T-helper 1 cell treated with Interleukin-12 subunit alpha and Interleukin-12 subunit beta and Interleukin-4 antibody, amounts not matched to agents 30 μg/mL and 1 μg/mL, for 36 hours (primary cell): ENCODE results near the gene ATP11A.

Source experiments
- H3K27ac Mint-ChIP-seq: one replicate; pipeline ENCODE4 v1.8.0; 2021; ENCODE audit warnings: mild to moderate bottlenecking, mixed read lengths
- H3K27me3 Mint-ChIP-seq: one replicate; pipeline ENCODE4 v1.8.0; 2021; ENCODE audit warnings: low read depth, mixed read lengths
- H3K36me3 Mint-ChIP-seq: one replicate; pipeline ENCODE4 v1.8.0; 2021; ENCODE audit warnings: low read depth, mixed read lengths
- H3K4me1 Mint-ChIP-seq: one replicate; pipeline ENCODE4 v1.8.0; 2021; ENCODE audit warnings: low read depth, mixed read lengths
- H3K4me3 Mint-ChIP-seq: one replicate; pipeline ENCODE4 v1.8.0; 2021; ENCODE audit warnings: mild to moderate bottlenecking, moderate library complexity, mixed read lengths
- H3K9me3 Mint-ChIP-seq: one replicate; pipeline ENCODE4 v1.8.0; 2021; ENCODE audit warnings: mixed read lengths

ATP11A gene

DNA sequence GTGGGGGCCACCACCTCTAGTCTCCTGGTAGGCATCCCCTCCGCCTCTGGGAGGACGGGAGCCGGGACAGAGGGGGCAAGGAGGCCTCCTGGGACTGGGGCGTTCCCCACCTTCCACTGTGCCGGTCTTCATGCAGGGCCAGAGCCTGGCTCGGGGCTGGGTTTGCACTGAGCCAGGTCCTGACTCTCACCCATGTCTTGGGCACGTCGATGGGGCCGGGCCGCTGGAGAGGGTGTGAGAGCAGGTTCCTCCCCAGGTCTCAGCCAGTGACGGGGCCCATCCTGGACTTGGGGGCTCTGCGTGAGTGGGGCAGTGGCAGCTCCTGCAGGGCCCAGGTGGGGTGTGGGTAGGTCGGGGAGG, 26.6 kb downstream of the ATP11A start:
- Mint-ChIP-seq H3K27ac (no peak overlapping the region), H3K4me3 (no peak overlapping the region), H3K4me1 (peaks cover 6% of the 10 kb centered on the region)

GRCh38 chr13:112716841-112717520, 27.1 kb downstream of the ATP11A start:
- Mint-ChIP-seq H3K27me3 (no peaks in the 10 kb centered on the region), H3K36me3 (no peaks in the 10 kb centered on the region), H3K9me3 (no peaks in the 10 kb centered on the region), H3K4me3 (no peak overlapping the region), H3K27ac (no peak overlapping the region), H3K4me1 (peaks cover 6% of the 10 kb centered on the region)

More for the DNA sequence above, 26.6 kb downstream of the ATP11A start:
- no peaks in the 10 kb centered on the region for H3K36me3 Mint-ChIP-seq
- H3K9me3 Mint-ChIP-seq = no peaks in the 10 kb centered on the region
- H3K27me3 Mint-ChIP-seq = no peaks in the 10 kb centered on the region

- no peak overlapping the region for H3K4me3 Mint-ChIP-seq
- peaks cover 8% of the 10 kb centered on the region for H3K4me1 Mint-ChIP-seq
- H3K9me3 Mint-ChIP-seq = no peaks in the 10 kb centered on the region
- no peak overlapping the region for H3K27ac Mint-ChIP-seq
- H3K27me3 Mint-ChIP-seq = no peaks in the 10 kb centered on the region
- H3K36me3 Mint-ChIP-seq = no peaks in the 10 kb centered on the region
These were observed 28.5 kb downstream of the ATP11A start for GRCh38 chr13:112718318-112718717.

- no peaks in the 10 kb centered on the region for H3K27me3 Mint-ChIP-seq
- H3K9me3 Mint-ChIP-seq = no peaks in the 10 kb centered on the region
- no peak overlapping the region for H3K27ac Mint-ChIP-seq
- H3K4me3 Mint-ChIP-seq = no peak overlapping the region
- H3K4me1 Mint-ChIP-seq = peaks cover 8% of the 10 kb centered on the region
- H3K36me3 Mint-ChIP-seq = no peaks in the 10 kb centered on the region
These were observed 29.2 kb downstream of the ATP11A start for GRCh38 chr13:112719016-112719415.

DNA sequence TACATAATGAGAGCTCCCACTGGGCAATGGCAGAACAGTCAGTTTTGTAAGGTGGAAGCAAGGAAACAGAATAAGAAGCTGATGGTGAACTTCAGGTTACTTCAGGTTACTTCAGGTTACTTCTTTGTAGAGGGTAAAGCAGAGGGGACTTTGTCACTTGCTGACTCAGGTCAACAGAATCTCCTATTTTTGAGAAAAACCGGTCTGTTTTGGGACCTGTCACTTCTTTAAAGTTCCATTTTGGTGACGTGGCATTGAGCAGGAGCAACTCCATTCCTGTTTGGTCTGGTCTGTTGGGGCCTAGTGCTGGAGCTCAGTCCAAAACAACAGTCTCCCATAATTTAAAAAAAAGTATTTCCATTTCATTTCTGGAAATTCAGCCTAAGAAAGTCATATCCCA, 29.7 kb downstream of the ATP11A start:
- Mint-ChIP-seq H3K36me3 (no peaks in the 10 kb centered on the region), H3K27ac (no peak overlapping the region)

DNA sequence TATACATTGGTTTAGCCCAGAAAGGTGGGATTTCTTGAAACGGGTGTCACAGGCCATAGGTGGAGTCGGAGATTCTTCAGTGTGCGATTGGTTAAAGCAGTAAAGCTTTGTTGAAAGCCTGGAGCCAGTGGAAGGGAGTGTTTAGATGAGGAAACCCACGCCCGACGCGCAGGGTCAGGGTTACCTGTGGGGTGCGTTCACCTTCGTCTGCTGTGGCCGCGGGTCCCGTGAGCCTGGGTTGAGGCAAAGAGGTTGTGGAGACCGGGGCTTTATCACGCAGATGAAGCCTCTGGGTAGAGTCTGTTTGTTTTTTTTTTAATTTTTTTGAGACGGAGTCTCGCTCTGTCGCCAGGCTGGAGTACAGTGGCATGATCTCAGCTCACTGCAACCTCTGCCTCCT, 30.4 kb downstream of the ATP11A start:
- H3K4me1 Mint-ChIP-seq = peaks cover 10% of the 10 kb centered on the region

More for the DNA sequence above, 29.7 kb downstream of the ATP11A start:
- Mint-ChIP-seq H3K4me1 (peaks cover 8% of the 10 kb centered on the region), H3K9me3 (no peaks in the 10 kb centered on the region), H3K27me3 (no peaks in the 10 kb centered on the region), H3K4me3 (no peak overlapping the region)

DNA sequence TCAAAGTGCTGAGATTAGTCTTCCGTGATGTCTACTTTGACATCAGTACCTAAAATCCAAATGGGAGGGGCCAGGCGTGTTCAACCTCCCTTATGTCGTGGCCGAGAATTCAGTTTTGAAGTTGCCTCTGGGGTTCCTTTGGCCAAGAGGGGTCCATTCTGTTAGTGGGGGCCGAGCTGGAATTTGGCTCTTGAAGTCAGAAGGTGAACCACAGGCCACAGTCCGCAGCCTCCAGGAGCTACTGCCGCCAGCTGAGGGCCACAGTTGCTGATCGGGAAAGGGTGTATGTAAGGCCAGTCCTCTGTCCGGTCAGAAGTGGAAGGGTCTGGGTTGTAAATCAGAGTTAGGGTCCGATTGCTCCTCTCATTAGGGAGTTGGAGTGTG, 31.0 kb downstream of the ATP11A start:
- H3K9me3 Mint-ChIP-seq = no peaks in the 10 kb centered on the region
- H3K4me3 Mint-ChIP-seq = no peak overlapping the region
- H3K36me3 Mint-ChIP-seq = no peaks in the 10 kb centered on the region
- no peaks in the 10 kb centered on the region for H3K27me3 Mint-ChIP-seq
- H3K4me1 Mint-ChIP-seq = peaks cover 12% of the 10 kb centered on the region
- H3K27ac Mint-ChIP-seq = no peak overlapping the region

More for the DNA sequence above, 30.4 kb downstream of the ATP11A start:
- H3K27ac Mint-ChIP-seq = no peak overlapping the region
- no peaks in the 10 kb centered on the region for H3K27me3 Mint-ChIP-seq
- H3K36me3 Mint-ChIP-seq = no peaks in the 10 kb centered on the region
- H3K4me3 Mint-ChIP-seq = no peak overlapping the region
- H3K9me3 Mint-ChIP-seq = no peaks in the 10 kb centered on the region

GRCh38 chr13:112721198-112722104, 31.6 kb downstream of the ATP11A start:
- no peaks in the 10 kb centered on the region for H3K27me3 Mint-ChIP-seq
- H3K9me3 Mint-ChIP-seq = no peaks in the 10 kb centered on the region
- no peak overlapping the region for H3K27ac Mint-ChIP-seq
- H3K36me3 Mint-ChIP-seq = no peaks in the 10 kb centered on the region
- no peak overlapping the region for H3K4me3 Mint-ChIP-seq
- peaks cover 15% of the 10 kb centered on the region for H3K4me1 Mint-ChIP-seq

GRCh38 chr13:112722433-112723263, 32.8 kb downstream of the ATP11A start:
- Mint-ChIP-seq H3K4me3 (no peak overlapping the region), H3K27ac (no peak overlapping the region), H3K4me1 (peaks cover 13% of the 10 kb centered on the region), H3K36me3 (no peaks in the 10 kb centered on the region), H3K27me3 (no peaks in the 10 kb centered on the region), H3K9me3 (no peaks in the 10 kb centered on the region)

DNA sequence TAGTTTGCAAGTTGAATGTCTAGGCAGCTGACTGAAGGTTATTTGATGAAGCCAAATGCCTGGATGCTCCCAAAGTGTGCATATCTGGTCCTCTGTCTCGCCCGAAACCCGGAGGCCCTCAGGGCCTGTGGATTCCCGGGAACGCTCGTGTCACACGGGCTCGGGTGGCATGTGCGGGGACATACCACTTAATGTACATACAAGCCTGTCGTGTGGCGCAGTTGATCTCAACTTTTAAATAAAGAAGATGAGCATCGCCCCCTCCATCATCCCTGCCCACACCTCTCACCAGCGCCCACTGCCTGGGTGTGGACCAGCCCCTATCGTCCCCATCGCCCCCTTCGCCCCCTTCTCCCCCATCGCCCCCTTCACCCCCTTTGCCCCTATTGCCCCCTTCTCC, 33.9 kb downstream of the ATP11A start:
- Mint-ChIP-seq H3K9me3 (no peaks in the 10 kb centered on the region), H3K4me3 (no peak overlapping the region), H3K27me3 (no peaks in the 10 kb centered on the region), H3K36me3 (no peaks in the 10 kb centered on the region), H3K4me1 (peaks cover 13% of the 10 kb centered on the region), H3K27ac (no peak overlapping the region)

GRCh38 chr13:112724788-112725345, 35.0 kb downstream of the ATP11A start:
- Mint-ChIP-seq H3K9me3 (no peaks in the 10 kb centered on the region), H3K27ac (no peak overlapping the region), H3K27me3 (no peaks in the 10 kb centered on the region), H3K4me1 (peaks cover 13% of the 10 kb centered on the region), H3K36me3 (no peaks in the 10 kb centered on the region), H3K4me3 (no peak overlapping the region)

GRCh38 chr13:112725346-112726015, 35.6 kb downstream of the ATP11A start:
- Mint-ChIP-seq H3K9me3 (no peaks in the 10 kb centered on the region), H3K27me3 (no peaks in the 10 kb centered on the region), H3K4me1 (peaks cover 14% of the 10 kb centered on the region), H3K36me3 (no peaks in the 10 kb centered on the region), H3K27ac (peak overlapping the region; percentile 55), H3K4me3 (peak overlapping the region; percentile 30)

- H3K27ac Mint-ChIP-seq = no peak overlapping the region
- no peaks in the 10 kb centered on the region for H3K27me3 Mint-ChIP-seq
- H3K36me3 Mint-ChIP-seq = no peaks in the 10 kb centered on the region
- no peaks in the 10 kb centered on the region for H3K9me3 Mint-ChIP-seq
- peaks cover 16% of the 10 kb centered on the region for H3K4me1 Mint-ChIP-seq
- no peak overlapping the region for H3K4me3 Mint-ChIP-seq
These were observed 36.4 kb downstream of the ATP11A start for GRCh38 chr13:112726016-112726767.
